A549 (cell line): ENCODE data around the gene NDRG4.

Experiments
- CBX2 ChIP-seq: fragments of 200-600 bp; sonication (generic); IDR thresholded peaks from 2 replicates; pipeline ENCODE4 v1.6.1; 2016; ENCODE audit warnings: low read depth, mild to moderate bottlenecking, borderline replicate concordance
- CEBPB ChIP-seq, 2 experiments: fragments of >200 bp in 1 of 2; sonication (Bioruptor Twin) in 1 of 2; formaldehyde crosslinking in 1 of 2; IDR thresholded peaks; 2 replicates each; pipeline ENCODE4 v1.6.1; 2012 to 2016
- CHD4 ChIP-seq: fragments of 200-600 bp; sonication (generic); IDR thresholded peaks from 2 replicates; pipeline ENCODE4 v1.6.1; 2016; ENCODE audit warnings: antibody characterized with exemption, mild to moderate bottlenecking, borderline replicate concordance
- CTCF ChIP-seq: fragments of >200 bp; sonication (Bioruptor Twin); formaldehyde crosslinking; IDR thresholded peaks from 3 replicates; pipeline ENCODE4 v1.5.1; 2016
- MAZ ChIP-seq: fragments of 150-350 bp; IDR thresholded peaks from 2 replicates; pipeline ENCODE4 v1.6.1; 2014; ENCODE audit warnings: antibody characterized with exemption, low read depth, low read length, borderline replicate concordance
- NPAS2 ChIP-seq: fragments of 250-450 bp; sonication (Bioruptor Pico); IDR thresholded peaks from 2 replicates; pipeline ENCODE4 v1.8.0; 2022; ENCODE audit warnings: mild to moderate bottlenecking, moderate library complexity, borderline replicate concordance
- POLR2A ChIP-seq: IDR thresholded peaks from 2 replicates; pipeline ENCODE4 v1.6.1; 2012; ENCODE audit warnings: mild to moderate bottlenecking, low read length
- RAD21 ChIP-seq, 2 experiments: fragments of >200 bp in 1 of 2; sonication (Bioruptor Twin) in 1 of 2; formaldehyde crosslinking in 1 of 2; IDR thresholded peaks in 1 of 2; conservative IDR thresholded peaks in 1 of 2; 2 replicates in 1 of 2; 3 replicates in 1 of 2; pipeline ENCODE4 v1.6.1; 2012 to 2018; ENCODE audit warnings: inconsistent platforms in 1 of 2
- RFX5 ChIP-seq: fragments of 450-650 bp; IDR thresholded peaks from 2 replicates; pipeline ENCODE4 v1.7.1; 2014; ENCODE audit warnings: antibody characterized with exemption, mild to moderate bottlenecking, moderate library complexity

- TF ChIP-seq POLR2A (no peak), CTCF (no peak), MAZ (no peak), RFX5 (no peak), RAD21 (conservative IDR thresholded peaks at IDR 0.05 in 1 of 2, IDR thresholded peaks at IDR 0.05 in 1 of 2) (no peak), NPAS2 (CRISPR knock-in tag) (no peak), CHD4 (no peak), CBX2 (no peak), CEBPB (IDR thresholded peaks at IDR 0.05) (no peak)
Measured at GRCh38 chr16:58485184-58485887, 14.6 kb upstream of the NDRG4 start.
